HUES64 (cell line): ENCODE data around the gene C22orf23.

Experiments
- H3K27ac ChIP-seq: 2 replicates; pipeline ENCODE4 v1.7.0; 2013; ENCODE audit warnings: low read depth, low read length, inconsistent platforms
- H3K27me3 ChIP-seq: 2 replicates; pipeline ENCODE4 v1.6.1; 2013; ENCODE audit warnings: mild to moderate bottlenecking, low read length; ENCODE audit not compliant: insufficient read depth
- H3K36me3 ChIP-seq: 2 replicates; pipeline ENCODE4 v1.6.1; 2013; ENCODE audit warnings: mild to moderate bottlenecking, low read length; ENCODE audit not compliant: insufficient read depth
- H3K4me1 ChIP-seq: 2 replicates; pipeline ENCODE4 v1.6.1; 2013; ENCODE audit warnings: mild to moderate bottlenecking, low read length, moderate library complexity; ENCODE audit not compliant: insufficient read depth
- H3K4me3 ChIP-seq: 2 replicates; pipeline ENCODE4 v1.5.1; 2013; ENCODE audit warnings: mild to moderate bottlenecking, low read length, moderate library complexity
- H3K9ac ChIP-seq: 2 replicates; pipeline ENCODE4 v1.6.1; 2013; ENCODE audit warnings: mild to moderate bottlenecking, low read depth, low read length
- H3K9me3 ChIP-seq: 2 replicates; pipeline ENCODE4 v1.6.1; 2013; ENCODE audit warnings: low read depth, low read length; ENCODE audit not compliant: insufficient read depth
- WGBS: fragments of 150-250, 120-280 bp; methylation state at CpG from one replicate; pipeline ENCODE4 v1.1.7; 2013; ENCODE audit warnings: missing lambda C conversion rate; 5-methylcytosine and 5-hydroxymethylcytosine counted together

The C22orf23 gene

DNA sequence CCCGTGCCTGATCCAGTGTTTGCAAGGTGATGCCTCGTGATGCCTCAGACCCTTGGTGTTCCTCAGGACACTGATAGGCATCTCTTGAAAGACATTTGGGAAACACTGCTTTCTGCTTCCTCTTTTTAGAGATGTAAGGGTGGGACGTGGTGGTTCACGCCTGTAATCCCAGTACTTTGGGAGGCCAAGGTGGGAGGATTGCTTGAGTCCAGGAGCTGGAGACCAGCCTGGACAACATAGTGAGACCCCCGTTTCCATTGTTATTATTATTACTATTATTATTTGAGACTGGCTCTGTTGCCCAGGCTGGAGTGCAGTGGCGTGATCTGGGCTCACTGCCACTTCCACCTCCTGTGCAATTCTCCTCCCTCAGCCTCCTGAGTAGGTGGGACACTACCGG lies 37.5 kb upstream of the C22orf23 start:
- Histone ChIP-seq H3K9ac (no peak overlapping the region), H3K4me1 (no peaks in the 10 kb centered on the region), H3K36me3 (no peaks in the 10 kb centered on the region), H3K9me3 (no peaks in the 10 kb centered on the region), H3K27ac (no peak overlapping the region), H3K27me3 (no peaks in the 10 kb centered on the region), H3K4me3 (no peak overlapping the region)
- 93% methylated on average over 6 of the region's 7 CpGs for WGBS

DNA sequence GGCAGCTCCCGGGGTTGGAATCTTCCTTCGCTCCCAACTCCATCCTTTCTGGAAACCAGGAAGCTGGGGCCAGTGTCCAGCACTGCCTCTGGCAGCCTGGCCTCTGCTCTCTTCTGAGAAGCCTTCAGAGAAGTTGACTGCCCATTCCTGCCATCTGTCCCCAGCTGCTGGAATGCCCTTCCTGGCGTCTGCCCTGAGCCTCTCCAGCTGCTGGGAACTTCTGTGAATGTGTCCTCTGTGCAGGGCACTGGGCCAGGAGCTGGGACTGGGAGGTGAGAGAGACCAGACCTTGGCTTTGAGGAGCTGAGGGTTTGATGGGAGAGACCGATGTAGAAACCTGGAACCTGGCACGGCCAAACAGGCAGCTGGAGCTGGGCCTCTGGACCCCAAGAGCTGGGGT lies 36.9 kb upstream of the C22orf23 start:
- peaks cover 2% of the 10 kb centered on the region; the same call in 1 of the 2 replicates for H3K4me1 ChIP-seq
- H3K4me3 ChIP-seq: no peak overlapping the region
- H3K27me3 ChIP-seq: 0 out of 2 replicates have a peak, but pooled peaks cover 1% of the 10 kb centered on the region
- H3K27ac ChIP-seq: no peak overlapping the region
- WGBS: 89% methylated on average over 5 of the region's 5 CpGs
- no peaks in the 10 kb centered on the region for H3K9me3 ChIP-seq
- H3K36me3 ChIP-seq: no peaks in the 10 kb centered on the region
- no peak overlapping the region for H3K9ac ChIP-seq

DNA sequence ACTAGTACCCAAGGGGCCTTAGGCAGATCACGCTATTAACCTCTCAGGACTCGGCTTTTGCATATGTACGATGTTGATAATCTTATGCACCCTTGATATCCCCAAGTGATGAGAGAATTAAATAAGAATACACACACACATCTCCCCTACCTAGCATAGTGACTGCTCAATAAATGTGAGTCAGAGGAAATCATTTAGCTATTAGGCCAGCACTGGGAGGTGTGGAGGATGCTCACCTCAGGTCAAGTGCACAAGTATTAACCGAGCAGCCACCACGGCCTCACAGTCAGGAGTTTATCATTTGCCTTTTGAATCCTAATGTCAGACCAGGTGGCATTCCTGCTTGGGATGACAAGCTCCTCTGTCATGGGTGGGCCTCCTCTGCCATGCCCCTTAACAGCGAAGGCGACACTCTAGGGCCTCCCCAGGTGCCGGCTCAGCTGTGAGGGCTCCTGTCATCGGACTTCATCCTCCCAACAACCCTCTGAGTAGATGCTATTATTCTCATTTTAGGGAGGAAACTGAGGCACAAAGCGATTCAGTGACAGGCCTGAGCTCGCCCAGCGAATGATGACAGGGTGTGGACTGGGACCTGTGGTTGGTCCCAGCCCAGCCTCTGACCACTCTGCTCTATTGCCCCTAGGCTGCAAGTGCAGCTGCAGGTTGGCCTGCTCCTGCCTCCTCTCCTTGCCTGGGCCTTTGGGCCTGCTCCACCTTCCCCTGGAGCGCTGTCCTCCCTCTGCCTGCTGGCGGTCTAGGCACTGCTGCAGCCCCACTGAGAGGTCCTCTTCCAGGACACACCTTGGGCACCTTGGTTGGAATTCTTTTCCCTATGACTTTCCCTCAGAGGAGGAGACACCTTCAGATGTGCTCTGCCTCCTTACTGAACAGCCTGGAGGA lies 36.0 kb upstream of the C22orf23 start:
- peaks cover 9% of the 10 kb centered on the region for H3K27me3 ChIP-seq
- H3K9me3 ChIP-seq: no peaks in the 10 kb centered on the region
- no peak overlapping the region for H3K4me3 ChIP-seq
- H3K27ac ChIP-seq: no peak overlapping the region
- WGBS: 92% methylated on average over 14 of the region's 14 CpGs
- no peaks in the 10 kb centered on the region for H3K36me3 ChIP-seq
- peaks cover 10% of the 10 kb centered on the region; the same call in 1 of the 2 replicates for H3K4me1 ChIP-seq
- H3K9ac ChIP-seq: no peak overlapping the region

DNA sequence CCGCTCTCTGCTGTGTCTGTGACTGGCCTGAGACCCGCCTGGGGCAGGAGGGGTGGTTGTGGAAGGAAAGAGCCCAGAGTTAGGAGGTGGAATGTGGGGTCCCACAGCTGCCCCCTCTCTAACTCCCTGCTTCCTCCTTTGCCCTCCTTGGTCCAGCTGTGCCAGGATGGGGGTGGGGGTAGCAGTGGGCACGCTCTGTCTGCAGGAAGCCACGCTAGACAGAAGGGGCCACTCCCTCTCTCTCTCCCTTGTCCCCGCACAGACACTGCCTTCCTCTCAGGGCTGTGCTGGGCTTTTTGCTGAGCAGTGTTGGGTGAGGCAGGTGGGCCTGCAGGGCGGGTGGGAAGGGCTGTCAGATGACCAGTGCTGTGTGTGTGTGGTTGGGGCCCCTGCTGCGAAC lies 33.0 kb upstream of the C22orf23 start:
- Histone ChIP-seq H3K9ac (no peak overlapping the region), H3K9me3 (no peaks in the 10 kb centered on the region), H3K27ac (no peak overlapping the region), H3K4me1 (peaks cover 14% of the 10 kb centered on the region), H3K4me3 (no peak overlapping the region), H3K27me3 (peaks cover 36% of the 10 kb centered on the region), H3K36me3 (no peaks in the 10 kb centered on the region)
- 87% methylated on average over 3 of the region's 7 CpGs for WGBS

DNA sequence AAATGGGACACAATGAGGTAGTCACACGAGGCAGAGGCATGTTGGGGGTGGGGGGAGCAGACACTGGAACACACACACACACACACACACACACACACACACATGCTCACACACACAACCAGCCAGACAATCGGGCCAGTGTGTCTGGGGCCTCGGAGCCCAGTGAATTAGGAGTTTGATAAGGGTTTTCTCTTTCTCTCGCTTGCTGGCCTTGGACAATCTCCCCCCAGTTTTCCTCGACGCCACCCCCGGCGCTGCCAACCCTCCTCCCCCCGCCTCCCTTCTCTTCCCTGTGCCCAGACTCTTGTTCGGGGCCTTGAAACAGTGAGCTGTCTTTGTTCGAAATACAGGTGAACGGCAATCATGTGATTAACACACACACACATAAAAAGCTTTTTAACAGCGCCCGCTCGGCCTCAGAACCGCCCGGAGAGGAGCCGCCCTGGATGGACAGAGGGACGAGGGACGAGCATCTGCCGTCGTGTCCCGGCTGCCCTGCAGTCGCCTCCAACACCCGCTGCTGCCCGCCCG lies 32.4 kb upstream of the C22orf23 start:
- Histone ChIP-seq H3K27me3 (peaks cover 36% of the 10 kb centered on the region), H3K4me3 (no peak overlapping the region), H3K4me1 (peaks cover 14% of the 10 kb centered on the region), H3K27ac (no peak overlapping the region), H3K36me3 (no peaks in the 10 kb centered on the region), H3K9me3 (no peaks in the 10 kb centered on the region), H3K9ac (no peak overlapping the region)
- WGBS: 90% methylated on average over 24 of the region's 27 CpGs

DNA sequence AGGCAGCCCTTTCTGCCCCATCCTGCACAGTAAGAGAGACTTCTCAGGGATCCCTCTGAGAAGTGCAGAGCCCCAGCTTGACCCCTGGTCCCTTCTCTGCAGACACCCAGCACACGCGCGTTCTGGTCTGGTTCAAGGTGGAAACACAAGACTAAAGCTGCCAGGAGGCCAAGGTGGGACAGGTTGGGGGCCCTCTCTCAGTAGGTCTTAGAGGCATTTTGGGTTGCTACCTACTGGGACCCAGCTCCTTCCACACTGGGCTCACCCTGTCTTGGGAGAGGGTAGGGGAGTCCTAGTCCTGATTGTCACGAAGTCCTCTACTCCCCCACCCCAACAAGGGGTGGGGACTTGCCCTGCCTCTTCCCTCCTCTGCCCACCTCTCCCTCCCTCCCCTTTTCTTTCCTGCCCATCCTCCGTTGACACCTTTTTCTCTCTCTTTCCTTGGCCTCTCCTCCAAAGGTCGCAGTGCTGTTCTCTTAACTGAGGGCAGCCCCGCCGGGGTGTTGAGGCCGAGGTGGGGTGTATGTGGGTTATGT lies 31.7 kb upstream of the C22orf23 start:
- no peak overlapping the region for H3K9ac ChIP-seq
- H3K27ac ChIP-seq: no peak overlapping the region
- no peak overlapping the region for H3K4me3 ChIP-seq
- H3K4me1 ChIP-seq: peaks cover 14% of the 10 kb centered on the region
- no peaks in the 10 kb centered on the region for H3K9me3 ChIP-seq
- H3K36me3 ChIP-seq: no peaks in the 10 kb centered on the region
- H3K27me3 ChIP-seq: peaks cover 36% of the 10 kb centered on the region
- WGBS: 78% methylated on average over 9 of the region's 9 CpGs

DNA sequence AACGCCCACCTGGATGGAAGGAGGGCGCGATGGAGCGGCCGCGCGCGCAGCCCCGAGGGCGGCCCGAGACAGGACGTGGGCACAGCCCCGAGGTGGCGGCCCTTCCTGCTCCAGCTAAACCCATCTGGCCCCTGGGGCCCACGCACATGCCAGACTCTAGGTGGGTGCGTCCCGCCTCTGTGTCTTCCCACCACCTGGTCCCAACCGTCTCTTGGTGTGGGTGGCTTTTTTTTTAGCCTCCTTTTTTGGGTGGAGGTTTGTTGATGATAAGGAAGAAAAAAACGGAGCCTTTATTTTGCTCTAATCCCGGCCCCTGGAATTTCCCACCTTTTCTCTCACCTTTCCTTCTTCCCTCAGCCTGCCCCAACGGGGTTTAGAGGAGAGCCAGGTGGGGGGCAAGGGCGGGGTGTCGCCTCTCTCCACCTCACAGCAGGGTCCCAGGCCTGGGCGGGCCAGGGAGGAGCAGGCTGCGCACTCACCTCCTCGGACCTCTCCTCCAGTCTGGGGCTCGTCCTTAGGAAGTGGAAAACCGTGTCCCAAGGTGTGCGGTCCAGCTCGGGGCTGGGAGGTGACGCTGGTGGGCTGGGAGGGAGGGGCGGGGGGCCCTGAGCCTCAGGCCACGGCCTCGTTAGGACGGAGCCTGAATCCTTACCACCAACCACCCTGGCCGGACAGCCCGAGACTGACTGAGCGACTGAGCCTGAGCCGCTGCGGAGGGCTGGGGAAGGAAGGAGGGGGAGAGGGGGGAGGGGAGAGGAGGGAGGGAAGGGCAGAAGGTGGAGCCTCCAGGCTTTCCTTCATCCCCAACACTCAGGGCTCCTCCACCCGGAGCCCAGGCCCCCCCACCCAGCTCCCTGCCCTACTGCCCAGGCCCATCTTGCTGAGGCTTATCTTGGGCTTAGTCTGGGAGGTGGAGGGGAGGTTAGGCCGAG lies 30.7 kb upstream of the C22orf23 start, which contains the start of gene SOX10:
TSS of gene SOX10 (minus strand) at position 696 of the 932 bp plus-strand sequence. CDS start 771 bp downstream, outside the sequence.
- Histone ChIP-seq H3K36me3 (no peaks in the 10 kb centered on the region), H3K9ac (0 out of 2 replicates have a peak within 1 kb of the TSS, but pooled peaks have one; percentile 2), H3K4me1 (peaks cover 14% of the 10 kb centered on the region), H3K4me3 (peak within 1 kb of the TSS; percentile 56), H3K27me3 (peaks cover 36% of the 10 kb centered on the region), H3K27ac (no peak within 1 kb of the TSS), H3K9me3 (no peaks in the 10 kb centered on the region)
- WGBS: 3% methylated on average over 33 of the region's 42 CpGs

DNA sequence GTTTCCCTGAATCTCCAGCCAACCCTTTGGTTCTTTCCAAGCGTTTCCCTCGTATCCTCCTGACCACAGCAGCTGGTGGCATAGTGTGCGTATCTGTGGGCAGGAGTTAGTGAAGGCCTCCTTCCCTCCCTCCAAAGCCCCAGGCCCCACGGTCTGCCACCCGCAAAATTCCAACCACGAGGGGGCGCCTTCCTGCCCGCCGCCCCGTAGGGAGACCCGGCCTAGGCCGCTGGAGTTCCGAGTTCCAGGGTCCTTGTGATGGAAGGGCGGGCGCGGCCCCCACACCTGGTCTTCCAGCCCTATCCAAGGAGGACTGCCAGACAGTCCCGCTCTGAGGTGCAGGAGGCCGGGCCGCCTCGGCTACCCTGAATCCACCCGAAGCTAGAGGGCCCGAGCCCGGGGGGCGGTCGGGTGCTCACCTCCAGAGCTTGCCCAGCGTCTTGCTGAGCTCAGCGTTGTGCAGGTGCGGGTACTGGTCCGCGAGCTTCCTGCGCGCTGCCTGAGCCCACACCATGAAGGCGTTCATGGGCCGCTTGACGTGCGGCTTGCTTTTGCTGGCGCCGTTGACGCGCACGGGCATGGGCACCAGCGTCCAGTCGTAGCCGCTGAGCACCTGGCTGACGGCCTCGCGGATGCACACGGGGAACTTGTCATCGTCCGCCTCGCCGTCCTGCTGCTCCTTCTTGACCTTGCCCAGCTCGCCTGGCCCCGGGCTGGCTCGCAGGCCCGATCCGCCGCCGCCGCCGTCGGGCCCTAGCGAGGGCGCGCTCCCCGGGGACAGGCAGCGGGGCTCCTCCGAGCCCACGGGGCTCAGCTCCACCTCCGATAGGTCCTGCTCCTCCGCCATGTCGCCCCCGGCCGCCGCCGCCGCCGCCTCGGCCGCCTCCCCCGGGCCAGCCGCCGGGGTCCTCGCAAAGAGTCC lies 29.8 kb upstream of the C22orf23 start:
- 0 out of 2 replicates have a peak overlapping the region, but pooled peaks have one; percentile 2 for H3K9ac ChIP-seq
- peaks cover 14% of the 10 kb centered on the region for H3K4me1 ChIP-seq
- no peaks in the 10 kb centered on the region for H3K36me3 ChIP-seq
- no peak overlapping the region for H3K27ac ChIP-seq
- H3K9me3 ChIP-seq: no peaks in the 10 kb centered on the region
- H3K4me3 ChIP-seq: peak overlapping the region; percentile 56
- H3K27me3 ChIP-seq: peaks cover 36% of the 10 kb centered on the region
- WGBS: 8% methylated on average over 84 of the region's 84 CpGs

DNA sequence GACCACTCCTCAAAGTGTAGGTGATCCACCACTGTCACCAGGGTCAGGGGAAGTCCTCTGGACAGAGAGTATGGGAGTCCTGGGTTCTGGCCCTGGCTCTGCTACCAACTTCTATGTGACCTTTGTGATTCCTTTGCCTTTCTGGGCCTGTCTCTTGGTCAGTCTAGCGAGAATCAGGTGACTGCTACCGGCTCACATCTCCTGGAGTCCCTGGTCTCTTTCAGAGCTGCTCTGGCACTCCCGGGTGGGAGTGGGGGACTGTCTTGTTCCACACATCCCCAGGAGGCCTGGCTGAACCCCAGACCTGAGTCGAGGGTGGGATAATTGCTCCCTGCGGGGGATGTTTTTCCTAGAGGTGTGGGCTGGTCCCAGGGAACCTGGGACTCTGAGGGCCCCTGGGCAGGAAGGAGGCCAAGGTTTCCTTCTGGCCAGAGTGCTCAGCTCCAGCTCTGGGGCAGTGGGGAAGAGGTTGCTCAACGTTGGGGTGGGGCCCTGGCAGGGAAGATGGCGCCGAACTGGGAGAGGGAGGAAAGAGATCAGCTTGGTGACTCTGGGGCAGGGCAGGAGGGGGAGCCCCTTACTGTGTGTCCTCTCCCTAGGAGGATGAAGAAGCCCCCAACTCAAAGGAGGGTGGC lies 28.9 kb upstream of the C22orf23 start:
- Histone ChIP-seq H3K4me1 (peaks cover 14% of the 10 kb centered on the region), H3K4me3 (no peak overlapping the region), H3K27ac (no peak overlapping the region), H3K27me3 (peaks cover 36% of the 10 kb centered on the region), H3K36me3 (no peaks in the 10 kb centered on the region), H3K9ac (no peak overlapping the region), H3K9me3 (no peaks in the 10 kb centered on the region)
- WGBS: 89% methylated on average over 8 of the region's 8 CpGs
